IPS-18c (cell line): Measurements from ENCODE around the gene COL23A1.

Experiments
- H3K4me3 ChIP-seq: 2 replicates; pipeline ENCODE4 v1.7.0; 2013; ENCODE audit warnings: low read depth, mild to moderate bottlenecking, low read length, moderate library complexity; ENCODE audit not compliant: insufficient read depth
- H3K9me3 ChIP-seq: one replicate; pipeline ENCODE4 v1.6.1; 2013; ENCODE audit warnings: mild to moderate bottlenecking, low read length, moderate library complexity; ENCODE audit not compliant: control insufficient read depth, insufficient read depth

Gene COL23A1

DNA sequence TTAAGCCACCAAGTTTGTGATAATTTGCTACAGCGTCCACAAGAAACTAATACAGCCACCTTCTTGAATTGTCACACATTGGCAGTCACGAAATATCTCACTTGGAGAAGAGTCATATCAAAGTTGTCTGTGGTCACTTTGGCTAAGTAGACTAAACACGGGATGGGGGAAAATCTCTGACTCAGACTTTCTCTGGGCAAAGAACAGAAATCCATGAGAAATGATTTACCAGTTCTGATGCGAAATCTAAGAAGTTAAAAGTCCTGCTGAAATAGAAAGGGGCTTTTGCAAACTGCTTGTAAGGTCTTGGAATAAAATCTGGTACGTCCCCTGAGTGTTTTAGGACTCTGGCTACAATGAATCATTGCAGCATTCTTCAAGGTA is 158.4 kb downstream of the COL23A1 start:
- Histone ChIP-seq H3K4me3 (no peak overlapping the region), H3K9me3 (no peaks in the 10 kb centered on the region)

DNA sequence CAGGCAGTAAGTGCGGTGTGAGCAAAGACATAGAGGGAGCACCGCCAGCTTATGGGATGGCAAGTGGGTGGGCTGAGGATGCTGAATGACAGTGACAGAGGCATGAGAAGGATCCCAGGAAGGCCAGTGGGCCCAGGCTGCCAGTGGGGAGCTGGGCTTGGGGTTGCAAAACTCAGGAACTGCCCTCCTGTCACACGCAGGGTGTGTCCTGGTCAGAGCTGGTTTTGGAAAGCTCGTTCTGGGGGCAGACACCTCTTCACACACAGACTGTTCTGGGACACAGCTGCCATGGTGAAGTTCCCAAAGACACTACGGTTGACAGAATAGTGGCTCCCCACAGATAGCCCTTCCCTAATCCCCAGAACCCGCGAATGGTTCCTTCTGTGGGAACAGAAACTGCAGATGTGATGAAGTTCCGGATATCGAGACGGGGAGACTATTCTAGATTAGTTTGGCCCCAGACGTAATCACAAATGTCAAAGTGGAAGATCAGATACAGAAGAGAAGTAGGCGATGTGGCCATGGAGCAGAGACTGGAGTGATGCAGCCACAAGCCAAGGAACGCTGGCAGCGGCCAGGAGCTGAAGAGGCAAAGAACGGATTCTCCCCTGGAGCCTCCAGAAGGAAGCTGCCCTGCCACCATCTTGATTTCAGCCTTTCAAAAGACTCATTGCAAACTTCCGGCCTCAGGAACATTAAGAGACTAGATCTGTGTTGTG is 159.0 kb downstream of the COL23A1 start:
- Histone ChIP-seq H3K9me3 (no peaks in the 10 kb centered on the region), H3K4me3 (no peak overlapping the region)

DNA sequence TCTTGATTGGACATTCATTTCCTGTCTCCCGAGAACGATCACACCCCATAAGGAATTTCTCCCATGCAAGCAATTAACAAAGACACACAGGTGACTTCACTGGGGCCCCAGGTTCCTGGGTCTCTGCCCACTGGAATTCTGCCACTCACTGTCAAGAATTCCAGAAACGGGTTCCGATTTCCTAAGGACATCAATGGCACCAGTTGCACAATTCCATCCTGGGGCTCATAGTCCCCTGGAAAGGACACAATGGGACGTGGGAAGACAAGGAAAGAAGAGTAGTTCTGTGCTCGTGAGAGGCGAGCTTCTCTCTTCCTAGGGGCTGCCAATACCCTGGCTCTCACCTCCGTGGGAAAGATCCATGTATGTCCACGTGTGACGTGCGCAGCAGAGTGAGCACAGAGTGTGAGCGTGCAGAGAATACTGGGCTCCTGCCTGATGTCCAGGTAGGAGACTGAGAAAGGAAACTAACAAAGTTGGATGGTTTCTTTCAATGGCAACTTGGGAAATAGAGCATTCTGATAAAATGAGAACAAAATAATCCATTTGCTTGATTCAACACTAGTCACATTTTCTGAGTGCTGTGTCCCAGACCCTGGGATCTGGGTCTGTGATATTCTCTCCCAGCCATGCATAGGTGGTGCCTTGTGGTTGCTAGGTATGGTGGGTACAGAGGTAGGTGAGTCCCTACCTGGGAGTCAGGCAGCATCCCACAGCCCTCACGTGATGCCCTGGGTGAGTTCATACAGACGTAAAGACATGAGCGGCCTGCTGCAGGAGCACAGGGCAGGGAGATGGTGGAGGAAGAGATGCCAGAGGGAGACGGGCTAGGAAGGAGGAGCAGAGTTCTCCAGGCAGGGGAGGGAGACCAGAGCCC is 159.8 kb downstream of the COL23A1 start:
- Histone ChIP-seq H3K4me3 (no peak overlapping the region), H3K9me3 (no peaks in the 10 kb centered on the region)

DNA sequence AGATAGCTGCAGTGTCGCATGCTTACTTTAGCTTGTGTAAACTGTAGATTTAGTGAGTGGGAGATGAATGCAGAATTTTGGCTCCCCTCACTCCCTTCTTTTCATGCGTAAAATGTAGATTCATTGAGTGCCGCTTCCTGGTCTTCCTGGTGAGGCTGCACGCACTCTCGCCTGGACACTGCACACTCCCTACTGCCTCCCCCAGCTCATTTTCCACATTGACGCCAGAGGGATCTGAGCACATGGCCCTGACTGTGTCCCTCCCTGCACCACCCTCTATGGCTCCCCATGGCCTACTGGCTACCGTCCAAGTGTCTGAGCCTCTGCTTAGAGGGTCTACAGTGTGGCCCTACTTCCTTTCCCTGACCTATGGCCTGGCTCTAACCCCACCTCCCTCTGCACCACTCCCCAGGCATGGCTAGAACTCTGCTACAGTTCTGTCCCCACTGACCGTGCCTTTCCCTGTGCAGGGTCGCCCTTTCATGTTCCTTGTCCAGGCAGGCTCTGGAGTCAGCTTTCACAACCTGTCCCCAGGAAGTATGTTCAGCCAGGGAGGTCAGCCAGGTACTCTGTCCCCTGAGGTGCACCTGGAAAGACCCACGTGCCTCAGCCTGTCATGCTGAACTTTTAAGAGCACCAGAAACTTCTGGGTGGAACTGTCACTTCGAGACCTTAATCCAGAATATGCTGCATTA is 160.6 kb downstream of the COL23A1 start:
- H3K4me3 ChIP-seq: no peak overlapping the region
- no peaks in the 10 kb centered on the region for H3K9me3 ChIP-seq

DNA sequence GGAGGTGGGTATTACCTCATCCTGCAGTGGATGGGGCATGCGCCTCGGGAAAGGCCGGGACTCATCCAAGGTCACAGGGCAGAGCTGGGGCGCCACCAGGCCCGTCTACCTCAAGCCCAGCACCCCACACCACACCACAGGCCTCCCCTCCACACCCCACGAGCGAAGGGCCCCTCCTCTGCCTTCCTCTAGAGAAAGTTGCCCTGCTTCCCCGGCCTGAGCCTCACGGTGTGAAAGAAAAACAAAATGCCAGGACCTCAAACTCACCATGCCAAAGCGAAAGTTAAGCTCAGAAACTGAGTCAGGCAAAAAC is 161.1 kb downstream of the COL23A1 start:
- Histone ChIP-seq H3K4me3 (no peak overlapping the region), H3K9me3 (no peaks in the 10 kb centered on the region)

DNA sequence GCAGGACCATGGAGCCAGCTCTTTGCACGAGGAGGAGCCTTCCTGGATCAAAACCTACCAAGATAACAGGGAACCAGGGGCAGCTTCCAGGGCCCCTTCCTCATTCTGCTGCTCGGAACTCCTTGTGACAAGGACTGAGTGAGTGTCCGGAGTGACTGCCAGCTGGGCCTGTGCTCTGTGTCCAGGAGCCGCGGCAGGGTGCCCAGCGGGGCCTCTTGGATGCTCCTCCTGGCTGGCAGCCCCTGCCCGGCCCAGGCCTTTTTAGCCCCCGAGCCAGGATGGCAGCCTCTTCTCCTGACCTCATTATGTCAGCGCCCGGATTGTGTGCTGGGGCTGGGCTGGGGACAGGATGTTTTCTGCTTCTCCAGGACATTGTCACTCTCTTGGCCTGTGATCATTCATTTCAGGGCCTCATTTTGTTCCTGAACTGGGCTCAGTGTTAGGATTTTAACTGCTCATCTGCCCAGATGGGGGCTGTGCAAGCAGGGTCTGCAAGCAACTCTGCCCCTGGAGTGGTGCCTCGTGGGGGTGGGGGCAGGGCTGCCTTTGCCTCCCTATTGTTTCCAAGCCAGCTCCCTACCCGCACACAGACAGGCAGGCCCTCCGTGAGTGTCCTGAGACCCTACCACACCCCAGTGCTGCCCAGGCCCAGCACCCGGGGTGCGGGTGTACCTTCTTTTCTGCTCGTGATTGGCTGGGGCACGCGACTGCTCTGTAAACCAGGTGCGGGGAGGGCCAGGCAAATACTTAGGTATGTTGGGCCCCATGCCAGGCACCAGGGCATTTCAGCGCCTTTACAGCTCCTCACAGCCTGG is 161.6 kb downstream of the COL23A1 start:
- H3K4me3 ChIP-seq: no peak overlapping the region; the same call in 1 of the 2 replicates
- H3K9me3 ChIP-seq: no peaks in the 10 kb centered on the region

DNA sequence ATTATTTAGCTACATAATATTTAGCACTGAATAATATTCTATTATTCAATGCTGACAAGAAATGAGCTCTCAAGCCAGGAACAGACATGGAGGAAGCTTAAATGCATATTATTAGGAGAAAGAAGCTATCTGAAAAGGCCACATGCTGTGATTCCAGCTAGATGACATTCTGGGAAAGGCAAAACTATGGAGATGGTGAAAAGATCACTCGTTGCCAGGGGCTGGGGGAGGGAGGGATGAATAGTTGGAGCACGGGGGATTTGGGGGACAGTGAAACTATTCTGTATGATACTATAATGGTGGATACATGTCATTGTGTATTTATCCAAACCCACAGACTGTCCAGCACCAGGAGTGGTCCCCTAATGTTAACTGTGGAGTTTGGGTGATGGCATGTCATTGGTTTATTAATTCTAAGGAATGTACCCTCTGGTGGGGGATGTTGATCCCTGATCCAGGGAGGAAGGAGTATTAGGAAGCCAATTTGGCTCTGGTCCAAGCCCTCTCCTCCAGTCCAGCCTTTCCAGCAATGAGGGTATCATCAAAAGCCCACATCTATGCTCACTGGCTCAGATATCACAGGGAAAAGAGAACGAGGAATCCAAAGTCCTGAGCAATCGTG is 162.5 kb downstream of the COL23A1 start:
- Histone ChIP-seq H3K4me3 (no peak overlapping the region), H3K9me3 (no peaks in the 10 kb centered on the region)

DNA sequence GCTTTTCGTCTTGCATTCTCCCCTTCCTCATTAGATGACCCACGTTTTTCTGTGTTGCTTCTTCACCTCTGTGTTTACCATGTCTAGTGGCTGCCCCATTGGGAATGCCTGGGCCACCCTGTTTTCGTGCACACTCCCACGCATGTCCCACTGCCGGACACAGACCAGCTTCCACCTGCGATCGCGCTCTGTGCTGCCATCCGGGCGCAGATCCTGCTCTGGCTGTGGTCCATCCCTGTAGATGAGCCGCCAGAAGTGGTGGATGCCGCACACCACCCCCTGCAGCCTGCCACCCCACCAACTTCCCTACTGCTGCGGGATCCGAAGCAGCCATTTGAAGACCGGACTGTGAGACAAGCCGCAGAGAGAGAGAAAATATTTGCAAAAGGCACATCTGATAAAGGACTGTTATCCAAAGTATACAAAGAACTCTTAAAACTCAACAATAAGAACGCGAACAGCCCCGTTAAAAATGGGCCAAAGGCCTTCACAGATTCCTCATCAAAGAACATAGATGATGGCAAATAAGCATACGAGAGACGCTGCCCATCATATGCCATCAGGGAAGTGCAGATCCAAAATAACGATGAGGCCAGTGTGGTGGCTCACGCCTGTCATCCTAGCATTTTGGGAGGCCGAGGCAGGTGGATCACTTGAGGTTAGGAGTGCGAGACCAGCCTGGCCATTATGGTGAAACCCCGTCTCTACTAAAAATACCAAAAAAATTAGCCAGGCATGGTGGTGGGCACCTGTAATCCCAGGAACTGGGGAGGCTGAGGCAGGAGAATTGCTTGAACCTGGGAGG is 163.7 kb downstream of the COL23A1 start:
- Histone ChIP-seq H3K9me3 (no peaks in the 10 kb centered on the region), H3K4me3 (no peak overlapping the region)

DNA sequence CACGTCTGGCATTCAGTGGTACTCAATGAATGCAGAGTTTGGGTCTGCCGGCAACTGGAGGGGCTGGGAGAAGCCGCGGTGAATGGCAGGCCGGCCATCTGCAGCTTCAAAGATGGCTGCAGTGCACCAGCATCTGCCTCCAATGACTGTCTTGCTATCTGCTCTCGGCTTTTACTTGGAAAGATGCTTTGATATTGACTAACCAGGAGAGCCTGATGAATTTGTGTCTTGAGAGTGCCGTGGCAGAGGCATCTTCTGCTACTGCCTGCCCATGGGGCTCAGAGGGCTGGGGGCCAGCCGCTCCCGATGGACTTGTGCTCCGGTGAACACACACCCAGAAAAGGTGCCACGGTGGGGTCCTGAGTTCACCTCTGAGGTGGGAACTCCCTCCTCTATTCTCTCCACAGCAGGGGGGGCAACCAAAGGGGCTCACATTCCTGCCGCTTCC is 164.5 kb downstream of the COL23A1 start:
- no peaks in the 10 kb centered on the region for H3K9me3 ChIP-seq
- no peak overlapping the region for H3K4me3 ChIP-seq

DNA sequence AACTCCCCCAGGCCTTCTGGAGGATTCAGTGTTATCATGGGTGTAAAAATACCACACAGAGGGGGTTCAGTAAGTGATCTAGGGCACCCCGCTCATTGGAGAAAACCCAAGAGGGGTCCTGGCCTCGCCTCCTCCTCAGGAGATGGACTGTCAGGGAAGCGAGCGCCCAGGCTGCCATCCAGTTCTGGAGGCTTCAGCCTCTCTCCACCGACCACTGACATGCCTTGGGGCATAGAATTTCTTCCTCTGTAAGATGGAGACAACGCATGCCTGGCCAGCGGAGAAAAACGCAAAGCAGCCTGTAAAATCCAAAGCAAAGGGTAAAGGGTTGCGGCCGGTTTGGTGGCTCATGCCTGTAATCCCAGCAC is 165.4 kb downstream of the COL23A1 start:
- no peak overlapping the region for H3K4me3 ChIP-seq
- H3K9me3 ChIP-seq: no peaks in the 10 kb centered on the region

DNA sequence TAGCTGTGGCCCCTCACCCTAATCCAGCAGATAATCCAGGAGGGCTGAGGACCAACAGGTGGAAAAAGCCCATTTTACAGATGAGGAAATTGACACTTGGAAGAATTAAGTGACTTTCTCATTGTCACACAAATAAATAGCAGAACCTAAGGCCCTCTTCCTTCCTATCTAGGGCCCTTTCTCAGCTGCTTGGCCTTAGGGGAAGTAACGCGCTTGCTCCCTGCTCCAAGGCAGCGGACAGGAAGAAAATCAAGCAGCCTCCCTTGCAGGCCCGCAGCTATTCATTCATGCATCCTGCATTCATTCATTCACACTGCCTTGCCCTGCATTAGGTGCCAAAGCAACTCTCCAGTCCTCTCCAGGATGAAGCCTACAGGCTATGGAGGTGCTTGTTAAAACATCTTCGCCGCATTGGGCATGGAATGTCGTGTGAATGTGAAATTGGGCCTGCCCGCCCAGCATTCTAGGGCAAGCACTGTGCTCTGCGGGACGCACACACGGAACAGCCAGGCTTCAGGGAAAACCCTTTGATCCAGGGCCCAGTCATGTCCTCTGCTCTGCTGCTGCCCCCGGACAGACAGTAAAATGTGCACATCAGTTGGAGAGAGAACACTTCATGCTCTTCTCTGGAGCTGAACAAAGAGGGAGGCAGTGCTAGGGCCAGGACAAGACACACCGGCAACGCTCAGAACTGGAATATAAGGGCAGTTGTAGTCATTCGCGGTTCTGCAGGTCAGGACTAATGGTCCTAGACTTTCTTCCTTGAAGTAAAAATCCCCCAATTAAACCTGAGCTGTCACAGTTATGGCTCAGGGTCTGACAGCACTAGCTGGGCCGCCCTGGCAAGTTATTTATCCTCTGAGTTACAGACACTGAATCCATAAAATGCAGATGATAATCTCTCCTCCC is 166.0 kb downstream of the COL23A1 start:
- Histone ChIP-seq H3K4me3 (no peak overlapping the region), H3K9me3 (no peaks in the 10 kb centered on the region)

DNA sequence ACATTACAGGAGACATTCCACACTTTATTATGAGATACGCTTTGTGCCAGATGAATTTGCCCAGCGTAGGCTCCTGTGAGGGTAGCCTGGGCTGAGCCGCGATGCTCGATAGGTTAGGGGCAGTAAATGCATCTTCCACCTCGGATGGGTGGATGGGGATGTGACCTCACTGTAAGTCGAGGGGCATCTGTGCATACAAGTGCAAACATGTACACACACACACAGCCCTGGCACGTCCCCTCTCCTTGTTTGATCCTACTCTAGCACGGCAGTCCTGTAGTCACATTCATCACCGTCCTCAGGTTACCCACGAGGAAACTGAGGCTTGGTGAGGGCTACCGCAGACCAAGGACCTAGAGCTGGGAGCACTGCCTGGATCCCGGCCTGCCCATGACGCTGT is 166.8 kb downstream of the COL23A1 start:
- no peaks in the 10 kb centered on the region for H3K9me3 ChIP-seq
- H3K4me3 ChIP-seq: no peak overlapping the region

DNA sequence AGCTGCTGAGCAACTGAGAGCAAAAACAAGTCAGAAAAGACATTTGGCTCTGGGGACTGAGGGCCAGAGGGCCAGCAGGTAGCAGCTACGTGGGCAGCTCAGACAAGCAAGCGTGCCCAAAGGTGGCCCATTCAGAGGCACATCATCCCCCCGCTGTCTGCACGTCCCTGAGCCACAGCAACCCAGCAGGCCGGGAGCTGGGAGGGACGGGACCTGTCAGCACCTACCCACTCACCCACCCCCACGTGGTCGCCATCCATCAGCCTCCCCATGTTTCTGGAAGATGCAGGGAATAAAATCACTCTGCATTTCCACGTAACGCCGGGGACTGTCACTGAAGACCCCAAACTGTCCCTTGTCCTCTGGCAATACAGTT is 167.8 kb downstream of the COL23A1 start:
- no peaks in the 10 kb centered on the region for H3K9me3 ChIP-seq
- H3K4me3 ChIP-seq: no peak overlapping the region

DNA sequence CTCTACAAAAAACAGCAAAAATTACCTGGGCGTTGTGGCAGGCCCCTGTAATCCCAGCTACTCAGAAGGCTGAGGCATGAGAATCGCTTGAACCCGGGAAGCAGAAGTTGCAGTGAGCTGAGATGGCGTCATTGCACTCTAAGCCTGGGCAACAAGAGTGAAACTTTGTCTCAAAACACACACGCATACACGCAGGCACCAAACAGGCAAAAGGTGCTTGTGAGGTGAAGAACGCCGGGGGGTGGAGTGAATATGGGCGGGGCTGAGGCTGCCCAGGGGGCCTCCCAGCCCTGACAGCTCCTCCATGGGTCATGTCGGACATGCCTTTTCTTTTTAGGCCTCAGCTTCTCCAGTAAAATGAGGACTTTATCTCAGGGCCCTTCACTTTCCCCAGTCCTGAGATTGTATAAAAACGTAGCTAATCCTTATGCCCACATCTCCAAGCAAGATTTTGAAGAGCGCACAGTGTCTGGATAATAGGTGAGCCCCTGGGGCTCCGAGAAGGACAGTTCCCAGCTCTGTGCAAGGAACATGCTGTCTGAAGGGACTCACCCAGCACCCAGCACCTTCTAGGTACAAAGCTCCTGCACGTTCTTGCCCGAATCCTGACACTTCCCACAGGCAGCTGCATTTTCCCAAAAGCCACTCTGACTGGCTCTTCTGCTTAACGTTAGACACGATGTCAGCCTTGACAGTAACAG is 168.3 kb downstream of the COL23A1 start:
- Histone ChIP-seq H3K4me3 (no peak overlapping the region), H3K9me3 (no peaks in the 10 kb centered on the region)

DNA sequence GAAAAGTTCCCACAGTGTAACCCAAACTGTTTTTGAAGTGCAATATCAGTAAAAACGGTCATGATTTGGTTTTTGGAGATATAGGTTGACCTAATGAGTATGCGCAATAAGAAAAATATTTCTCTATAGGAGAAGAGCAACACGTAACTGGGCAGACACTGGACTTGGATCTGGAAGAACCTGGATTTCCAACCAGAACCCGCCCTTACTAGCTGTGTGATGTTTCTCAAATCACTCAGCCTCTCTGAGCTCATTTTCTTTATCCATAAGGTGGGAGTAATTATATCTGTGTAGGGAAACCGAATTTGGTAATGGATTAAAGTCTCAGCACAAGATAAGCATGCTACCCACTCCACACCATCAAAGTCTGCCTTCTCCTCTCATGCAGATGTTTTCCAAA is 169.1 kb downstream of the COL23A1 start:
- Histone ChIP-seq H3K9me3 (no peaks in the 10 kb centered on the region), H3K4me3 (no peak overlapping the region)
